GM13976 (cell line): ENCODE results near the gene BSG.

Experiments used
- DNase-seq: peaks from one replicate; pipeline ENCODE4 v3.0.0; 2012; ENCODE audit warnings: low spot score
- in situ Hi-C: fragments of 300-500 bp; cut with MboI; formaldehyde crosslinking; loops from one replicate; pipeline ENCODE4 v1.12.0; 2022; ENCODE audit warnings: low sequenced_read_pairs, mixed read lengths, inconsistent platforms; ENCODE audit not compliant: unreplicated experiment
- TF ChIP-seq, protein P1 (sequence below): IDR thresholded peaks from 2 replicates; pipeline ENCODE4 v1.5.1; 2012; ENCODE audit warnings: borderline replicate concordance, mild to moderate bottlenecking; ENCODE audit not compliant: insufficient read depth; ENCODE audit errors: extremely low read depth, missing control alignments, control extremely low read depth

BSG gene

GRCh38 chr19:580274-580835, 8.0 kb downstream of the BSG start:
- TF ChIP-seq, protein P1, sequence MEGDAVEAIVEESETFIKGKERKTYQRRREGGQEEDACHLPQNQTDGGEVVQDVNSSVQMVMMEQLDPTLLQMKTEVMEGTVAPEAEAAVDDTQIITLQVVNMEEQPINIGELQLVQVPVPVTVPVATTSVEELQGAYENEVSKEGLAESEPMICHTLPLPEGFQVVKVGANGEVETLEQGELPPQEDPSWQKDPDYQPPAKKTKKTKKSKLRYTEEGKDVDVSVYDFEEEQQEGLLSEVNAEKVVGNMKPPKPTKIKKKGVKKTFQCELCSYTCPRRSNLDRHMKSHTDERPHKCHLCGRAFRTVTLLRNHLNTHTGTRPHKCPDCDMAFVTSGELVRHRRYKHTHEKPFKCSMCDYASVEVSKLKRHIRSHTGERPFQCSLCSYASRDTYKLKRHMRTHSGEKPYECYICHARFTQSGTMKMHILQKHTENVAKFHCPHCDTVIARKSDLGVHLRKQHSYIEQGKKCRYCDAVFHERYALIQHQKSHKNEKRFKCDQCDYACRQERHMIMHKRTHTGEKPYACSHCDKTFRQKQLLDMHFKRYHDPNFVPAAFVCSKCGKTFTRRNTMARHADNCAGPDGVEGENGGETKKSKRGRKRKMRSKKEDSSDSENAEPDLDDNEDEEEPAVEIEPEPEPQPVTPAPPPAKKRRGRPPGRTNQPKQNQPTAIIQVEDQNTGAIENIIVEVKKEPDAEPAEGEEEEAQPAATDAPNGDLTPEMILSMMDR: no peak
- DNase-seq: no peak
- in situ Hi-C loops: loop anchor here (25.0 kb wide), 1 partner anchor 157 kb away; no protein-coding TSS in a partner anchor

- in situ Hi-C loops: loop anchor here (25.0 kb wide), 1 partner anchor 156 kb away; no protein-coding TSS in a partner anchor
These were observed 9.2 kb downstream of the BSG start for GRCh38 chr19:581399-582111.

GRCh38 chr19:582497-583197, 10.3 kb downstream of the BSG start:
- in situ Hi-C loops: loop anchor here (25.0 kb wide), 1 partner anchor 155 kb away; no protein-coding TSS in a partner anchor
- TF ChIP-seq, protein P1: no peak
- no peak for DNase-seq

More at GRCh38 chr19:581399-582111, 9.2 kb downstream of the BSG start:
- TF ChIP-seq, protein P1: no peak
- no peak for DNase-seq

GRCh38 chr19:583198-583967, 11.0 kb downstream of the BSG start:
- DNase-seq: no peak
- in situ Hi-C loops: loop anchor here (25.0 kb wide), 1 partner anchor 154 kb away; no protein-coding TSS in a partner anchor
- TF ChIP-seq, protein P1: no peak

DNA sequence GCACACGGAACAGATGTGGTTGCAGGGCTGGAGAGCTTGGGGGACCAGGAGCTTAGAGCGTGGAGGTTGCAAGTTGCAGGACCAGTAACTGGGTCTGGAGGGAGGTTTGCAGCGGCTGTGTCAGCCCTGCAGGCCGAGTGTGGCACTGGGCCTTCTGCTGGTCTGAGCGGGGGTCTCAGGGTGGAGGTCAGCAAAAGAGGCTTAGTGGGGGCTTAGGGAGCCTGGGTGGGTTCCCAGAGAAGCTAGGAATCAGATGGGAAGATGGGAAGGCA, 11.5 kb downstream of the BSG start:
- TF ChIP-seq, protein P1: no peak
- in situ Hi-C loops: loop anchor here (25.0 kb wide), 1 partner anchor 153 kb away; no protein-coding TSS in a partner anchor
- no peak for DNase-seq
